Brain microvascular endothelial cell (primary cell): Measurements from ENCODE around the gene ELF1.

Experiments
- DNase-seq: peaks from one replicate; pipeline ENCODE4 v3.0.0-alpha.2; 2020
- H3K27ac ChIP-seq: fragments of 250-450 bp; sonication (Bioruptor Pico); 2 replicates; pipeline ENCODE4 v1.5.1; 2020; ENCODE audit warnings: mild to moderate bottlenecking, moderate library complexity
- H3K27me3 ChIP-seq: fragments of 250-450 bp; sonication (Bioruptor Pico); replicated peaks from 2 replicates; pipeline ENCODE4 v1.5.1; 2020; ENCODE audit warnings: mild to moderate bottlenecking
- H3K36me3 ChIP-seq: fragments of 250-450 bp; sonication (Bioruptor Pico); replicated peaks from 2 replicates; pipeline ENCODE4 v1.5.1; 2020; ENCODE audit warnings: mild to moderate bottlenecking
- H3K4me3 ChIP-seq: 2 replicates; pipeline ENCODE4 v1.5.1; 2011; ENCODE audit warnings: low read depth, mild to moderate bottlenecking, control low read depth, low read length, moderate library complexity
- CTCF ChIP-seq: IDR thresholded peaks from 2 replicates; pipeline ENCODE4 v1.5.1; 2011; ENCODE audit warnings: low read depth, mild to moderate bottlenecking, moderate library complexity, low read length, control low read depth, inconsistent platforms; ENCODE audit errors: missing control alignments
- in situ Hi-C: cut with HindIII; loops from 2 replicates; pipeline ENCODE4 v1.10.0; 2017; ENCODE audit warnings: low sequenced_read_pairs, low pct_ligation_motif_present

The ELF1 gene

GRCh38 chr13:40973409-40973808 lies 45.7 kb downstream of the ELF1 start:
- Histone ChIP-seq H3K4me3 (no peak overlapping the region), H3K27me3 (no peaks in the 10 kb centered on the region), H3K36me3 (no peaks in the 10 kb centered on the region), H3K27ac (no peak overlapping the region)
- no peak for DNase-seq
- in situ Hi-C loops, result no loop called here
- TF ChIP-seq CTCF, result no peak

- H3K27ac ChIP-seq, result no peak overlapping the region
- TF ChIP-seq CTCF, result no peak
These were observed 47.8 kb downstream of the ELF1 start for GRCh38 chr13:40971321-40971720.

GRCh38 chr13:40970803-40971202 lies 48.3 kb downstream of the ELF1 start:
- Histone ChIP-seq H3K27me3 (no peaks in the 10 kb centered on the region), H3K36me3 (no peaks in the 10 kb centered on the region), H3K27ac (no peak overlapping the region), H3K4me3 (no peak overlapping the region)
- no peak for TF ChIP-seq CTCF
- in situ Hi-C loops, result no loop called here
- no peak for DNase-seq

More at GRCh38 chr13:40971321-40971720, 47.8 kb downstream of the ELF1 start:
- DNase-seq, result no peak
- in situ Hi-C loops, result no loop called here
- Histone ChIP-seq H3K36me3 (no peaks in the 10 kb centered on the region), H3K4me3 (no peak overlapping the region), H3K27me3 (no peaks in the 10 kb centered on the region)

- no peak for DNase-seq
- Histone ChIP-seq H3K4me3 (no peak overlapping the region), H3K36me3 (no peaks in the 10 kb centered on the region), H3K27ac (no peak overlapping the region), H3K27me3 (no peaks in the 10 kb centered on the region)
- in situ Hi-C loops, result no loop called here
- TF ChIP-seq CTCF, result no peak
These were observed 49.8 kb downstream of the ELF1 start for GRCh38 chr13:40969169-40969901.

- no peaks in the 10 kb centered on the region for H3K36me3 ChIP-seq
- no peak overlapping the region for H3K4me3 ChIP-seq
- no peaks in the 10 kb centered on the region for H3K27me3 ChIP-seq
- TF ChIP-seq CTCF, result no peak
- no peak overlapping the region for H3K27ac ChIP-seq
- in situ Hi-C loops, result no loop called here
- DNase-seq, result no peak
These were observed 50.6 kb downstream of the ELF1 start for GRCh38 chr13:40968416-40969000.
